DND-41 (cell line): ENCODE measurements around the gene TBC1D2B.
A peak's percentile ranks its signal among the peaks of the same experiment; 100 is the strongest.

ENCODE experiments used
- ATAC-seq: fragments of 200-7000 bp; cut with Tn5 transposase; 3 replicates; pipeline ENCODE4 v1.9.1; 2021; ENCODE audit warnings: low read depth; ENCODE audit not compliant: insufficient read depth
- DNase-seq: peaks from one replicate; pipeline ENCODE4 v3.0.0-alpha.2; 2020
- H2AFZ ChIP-seq: 2 replicates; pipeline ENCODE4 v1.6.0; 2012; ENCODE audit warnings: low read depth, low read length
- H3K27ac ChIP-seq: 2 replicates; pipeline ENCODE4 v1.5.1; 2012; ENCODE audit warnings: low read length, inconsistent platforms
- H3K27me3 ChIP-seq: fragments of 200-600 bp; sonication (generic); 2 replicates; pipeline ENCODE4 v1.6.0; 2012; ENCODE audit warnings: low read length, mild to moderate bottlenecking, inconsistent platforms; ENCODE audit not compliant: insufficient read depth, poor library complexity
- H3K36me3 ChIP-seq: 2 replicates; pipeline ENCODE4 v1.5.1; 2012; ENCODE audit warnings: low read length, inconsistent platforms; ENCODE audit not compliant: insufficient read depth
- H3K4me1 ChIP-seq: 2 replicates; pipeline ENCODE4 v1.5.1; 2012; ENCODE audit warnings: mild to moderate bottlenecking, low read length; ENCODE audit not compliant: insufficient read depth
- H3K4me2 ChIP-seq: 2 replicates; pipeline ENCODE4 v1.6.0; 2012; ENCODE audit warnings: mild to moderate bottlenecking, moderate library complexity, low read length, inconsistent platforms; ENCODE audit not compliant: insufficient read depth
- H3K4me3 ChIP-seq, 2 experiments: fragments of 200-600 bp in 1 of 2; shearing (Covaris generic) in 1 of 2; 2 replicates each; pipeline ENCODE4 v1.5.1; 2012 to 2016; ENCODE audit warnings: inconsistent platforms in 2 of 2, low read length in 2 of 2, mild to moderate bottlenecking in 2 of 2, low read depth in 1 of 2, moderate library complexity in 1 of 2
- H3K79me2 ChIP-seq: 2 replicates; pipeline ENCODE4 v1.6.0; 2012; ENCODE audit warnings: low read length, inconsistent platforms; ENCODE audit not compliant: insufficient read depth
- H3K9ac ChIP-seq: 2 replicates; pipeline ENCODE4 v1.6.0; 2012; ENCODE audit warnings: low read depth, mild to moderate bottlenecking, inconsistent platforms, low read length, moderate library complexity
- H3K9me3 ChIP-seq: 2 replicates; pipeline ENCODE4 v1.5.1; 2012; ENCODE audit warnings: low read length, moderate library complexity, mild to moderate bottlenecking, inconsistent platforms; ENCODE audit not compliant: insufficient read depth, severe bottlenecking
- H4K20me1 ChIP-seq: 2 replicates; pipeline ENCODE4 v1.6.0; 2012; ENCODE audit warnings: low read length; ENCODE audit not compliant: insufficient read depth
- EZH2 ChIP-seq: IDR thresholded peaks from 3 replicates; pipeline ENCODE4 v1.6.1; 2012; ENCODE audit warnings: borderline replicate concordance, low read depth, mild to moderate bottlenecking, moderate library complexity, low read length, inconsistent platforms; ENCODE audit not compliant: severe bottlenecking
- TF ChIP-seq, protein P1 (sequence below): IDR thresholded peaks from 2 replicates; pipeline ENCODE4 v1.5.1; 2012; ENCODE audit warnings: borderline replicate concordance, low read length, moderate library complexity, mild to moderate bottlenecking; ENCODE audit not compliant: poor library complexity, severe bottlenecking; ENCODE audit errors: extremely low read depth

Gene TBC1D2B

DNA sequence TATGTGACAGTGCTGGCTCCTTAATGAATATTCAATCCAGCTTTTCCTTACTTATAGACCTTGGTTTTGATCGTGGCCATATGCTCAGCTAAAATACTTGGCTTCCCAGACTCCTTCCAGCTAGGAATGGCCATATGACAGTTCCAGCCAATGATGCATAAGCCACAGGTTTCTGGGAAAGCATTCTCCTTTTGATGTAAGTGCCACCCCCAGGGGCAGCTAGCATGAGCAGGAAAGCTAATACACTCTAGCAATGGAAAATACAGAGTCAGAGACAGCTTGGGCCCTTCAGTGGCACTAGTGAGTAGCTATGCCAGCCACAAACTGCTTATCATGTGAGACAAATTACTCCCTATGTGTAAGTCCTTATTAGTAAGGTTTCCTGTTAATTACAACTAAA, 26.7 kb downstream of the TBC1D2B start:
- H3K36me3 ChIP-seq = peaks cover 30% of the 10 kb centered on the region
- peaks cover 56% of the 10 kb centered on the region for H3K79me2 ChIP-seq

DNA sequence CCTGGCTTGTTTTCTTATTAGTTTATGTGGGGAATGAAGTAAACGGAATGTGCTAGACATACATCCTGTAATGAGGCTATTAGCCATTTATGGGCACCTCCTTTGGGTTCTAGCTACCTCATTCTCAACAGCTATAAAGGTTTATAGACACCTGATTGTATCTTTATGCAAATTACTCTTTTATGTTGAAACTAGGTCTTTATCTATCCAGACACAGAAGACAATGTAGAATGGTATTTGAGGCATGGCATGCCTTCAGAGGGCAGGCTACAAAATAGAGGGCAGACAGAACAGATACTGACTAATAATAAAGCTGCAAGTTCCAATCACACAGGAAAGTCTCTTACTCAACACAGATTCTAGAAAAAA, 27.1 kb downstream of the TBC1D2B start:
- Histone ChIP-seq H3K79me2 (peaks cover 52% of the 10 kb centered on the region), H3K27me3 (no peaks in the 10 kb centered on the region), H3K9ac (peak overlapping the region; percentile 54), H4K20me1 (no peaks in the 10 kb centered on the region), H2AFZ (no peak overlapping the region), H3K4me3 (no peak overlapping the region), H3K27ac (peak overlapping the region; percentile 86), H3K9me3 (no peaks in the 10 kb centered on the region), H3K36me3 (peaks cover 30% of the 10 kb centered on the region), H3K4me1 (peaks cover 78% of the 10 kb centered on the region), H3K4me2 (peak overlapping the region; percentile 44)
- ATAC-seq (peak; percentile 23), DNase-seq (no peak)
- TF ChIP-seq EZH2 = no peak
- TF ChIP-seq, protein P1, sequence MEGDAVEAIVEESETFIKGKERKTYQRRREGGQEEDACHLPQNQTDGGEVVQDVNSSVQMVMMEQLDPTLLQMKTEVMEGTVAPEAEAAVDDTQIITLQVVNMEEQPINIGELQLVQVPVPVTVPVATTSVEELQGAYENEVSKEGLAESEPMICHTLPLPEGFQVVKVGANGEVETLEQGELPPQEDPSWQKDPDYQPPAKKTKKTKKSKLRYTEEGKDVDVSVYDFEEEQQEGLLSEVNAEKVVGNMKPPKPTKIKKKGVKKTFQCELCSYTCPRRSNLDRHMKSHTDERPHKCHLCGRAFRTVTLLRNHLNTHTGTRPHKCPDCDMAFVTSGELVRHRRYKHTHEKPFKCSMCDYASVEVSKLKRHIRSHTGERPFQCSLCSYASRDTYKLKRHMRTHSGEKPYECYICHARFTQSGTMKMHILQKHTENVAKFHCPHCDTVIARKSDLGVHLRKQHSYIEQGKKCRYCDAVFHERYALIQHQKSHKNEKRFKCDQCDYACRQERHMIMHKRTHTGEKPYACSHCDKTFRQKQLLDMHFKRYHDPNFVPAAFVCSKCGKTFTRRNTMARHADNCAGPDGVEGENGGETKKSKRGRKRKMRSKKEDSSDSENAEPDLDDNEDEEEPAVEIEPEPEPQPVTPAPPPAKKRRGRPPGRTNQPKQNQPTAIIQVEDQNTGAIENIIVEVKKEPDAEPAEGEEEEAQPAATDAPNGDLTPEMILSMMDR = no peak

More for the DNA sequence above, 26.7 kb downstream of the TBC1D2B start:
- DNase-seq = no peak
- TF ChIP-seq, protein P1 = peak; percentile 2
- TF ChIP-seq EZH2 = no peak
- Histone ChIP-seq H3K27me3 (no peaks in the 10 kb centered on the region), H3K9ac (peak overlapping the region; percentile 54), H2AFZ (no peak overlapping the region), H4K20me1 (no peaks in the 10 kb centered on the region), H3K4me1 (peaks cover 78% of the 10 kb centered on the region), H3K4me2 (peak overlapping the region; percentile 44), H3K27ac (peak overlapping the region; percentile 86), H3K4me3 (no peak overlapping the region), H3K9me3 (no peaks in the 10 kb centered on the region)
- ATAC-seq = no peak

DNA sequence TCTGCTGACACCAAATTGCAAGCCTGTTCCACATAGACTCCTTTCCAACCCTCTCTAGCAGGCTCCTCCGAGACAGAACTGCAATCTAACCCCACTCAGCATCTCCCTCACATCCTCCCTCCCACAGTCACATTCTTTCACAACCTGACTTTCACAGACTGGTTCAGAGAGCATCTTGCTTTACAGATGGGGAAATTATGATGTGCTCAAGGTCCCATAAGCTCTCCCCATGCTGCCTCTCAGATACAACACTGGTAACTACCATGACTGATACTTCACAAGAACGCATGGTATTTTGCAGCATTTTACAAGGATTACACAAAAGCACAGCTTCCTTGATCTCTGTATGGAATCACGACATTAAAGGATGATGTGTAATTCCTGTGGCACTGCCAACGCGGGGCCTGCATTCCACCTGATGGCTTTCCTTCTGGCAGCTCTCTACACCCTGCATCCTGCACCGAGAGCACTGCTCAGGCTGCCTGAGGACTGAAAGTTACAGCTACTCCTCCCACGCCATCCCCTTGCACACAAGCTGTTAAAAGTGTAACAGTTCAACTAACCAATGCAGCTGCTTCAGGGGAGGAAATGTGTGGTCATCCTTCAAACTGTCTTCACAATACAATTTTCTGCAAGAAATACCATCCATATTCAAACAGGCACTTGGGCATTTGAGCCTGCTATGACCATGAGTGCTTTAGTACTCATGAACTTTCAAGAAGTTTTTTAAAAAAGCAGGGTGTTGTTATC, 27.6 kb downstream of the TBC1D2B start:
- Histone ChIP-seq H3K4me2 (peak overlapping the region; percentile 44), H3K36me3 (peaks cover 30% of the 10 kb centered on the region), H3K9me3 (no peaks in the 10 kb centered on the region), H4K20me1 (no peaks in the 10 kb centered on the region), H3K9ac (peak overlapping the region; percentile 54), H3K27ac (peak overlapping the region; percentile 86), H3K27me3 (no peaks in the 10 kb centered on the region), H3K4me1 (peaks cover 78% of the 10 kb centered on the region), H3K4me3 (0 out of 4 replicates have a peak overlapping the region, but pooled peaks of 1 of the 2 experiments have one; percentile 3), H2AFZ (no peak overlapping the region), H3K79me2 (peaks cover 46% of the 10 kb centered on the region)
- TF ChIP-seq, protein P1 = no peak
- no peak for TF ChIP-seq EZH2
- DNase-seq (peak; percentile 82), ATAC-seq (peak; percentile 89)
